ENCODE results near the gene FPR3.
"Not testable (repeated sequence)": the region's sequence is repeated elsewhere in the genome, so short reads cannot be mapped to it uniquely, and the experiment has no call there.

Gene FPR3

GRCh38 chr19:51789061-51789795, 5.7 kb upstream of the FPR3 start:
- no peaks in the 10 kb centered on the region for H3K36me3 Mint-ChIP-seq (ENCODE audit: insufficient read depth)
- H3K27ac Mint-ChIP-seq: no peak overlapping the region
- no peaks in the 10 kb centered on the region for H3K4me1 Mint-ChIP-seq (ENCODE audit: low read depth in 2 of 2)
- no peak for ATAC-seq (replicated peaks)
- no peak for DNase-seq
- H3K9me3 Mint-ChIP-seq: peaks cover 4 to 8% of the 10 kb centered on the region in 2 donors
- peaks cover 0 to 8% of the 10 kb centered on the region in 2 donors for H3K27me3 Mint-ChIP-seq
- H3K4me3 Mint-ChIP-seq: no peak overlapping the region

GRCh38 chr19:51792932-51793331, 2.0 kb upstream of the FPR3 start:
- no peaks in the 10 kb centered on the region for H3K4me1 Mint-ChIP-seq (ENCODE audit: low read depth in 2 of 2)

GRCh38 chr19:51793994-51794393, 963 bp upstream of the FPR3 start:
- Mint-ChIP-seq H3K36me3 (ENCODE audit: insufficient read depth) (no peaks in the 10 kb centered on the region), H3K27ac (no peak overlapping the region), H3K27me3 (peaks cover 0 to 25% of the 10 kb centered on the region in 2 donors), H3K4me3 (no peak overlapping the region), H3K9me3 (peaks cover 9 to 25% of the 10 kb centered on the region in 2 donors), H3K4me1 (ENCODE audit: low read depth in 2 of 2) (no peaks in the 10 kb centered on the region)
- ATAC-seq (replicated peaks) (no peak), DNase-seq (no peak)

More at GRCh38 chr19:51792932-51793331, 2.0 kb upstream of the FPR3 start:
- ATAC-seq (replicated peaks) (no peak), DNase-seq (no peak)
- no peaks in the 10 kb centered on the region for H3K36me3 Mint-ChIP-seq (ENCODE audit: insufficient read depth)
- H3K4me3 Mint-ChIP-seq: no peak overlapping the region
- H3K27me3 Mint-ChIP-seq: peaks cover 0 to 21% of the 10 kb centered on the region in 2 donors
- H3K9me3 Mint-ChIP-seq: peaks cover 8 to 25% of the 10 kb centered on the region in 2 donors
- no peak overlapping the region for H3K27ac Mint-ChIP-seq

GRCh38 chr19:51796195-51796679, 1.3 kb downstream of the FPR3 start:
- Mint-ChIP-seq H3K36me3 (ENCODE audit: insufficient read depth) (no peaks in the 10 kb centered on the region), H3K27ac (no peak overlapping the region), H3K9me3 (peaks cover 10 to 38% of the 10 kb centered on the region in 2 donors), H3K4me3 (no peak overlapping the region), H3K4me1 (ENCODE audit: low read depth in 2 of 2) (no peaks in the 10 kb centered on the region), H3K27me3 (peaks cover 9 to 25% of the 10 kb centered on the region in 2 donors)
- no peak for DNase-seq
- no peak for ATAC-seq (replicated peaks)

GRCh38 chr19:51797480-51797879, 2.5 kb downstream of the FPR3 start:
- Mint-ChIP-seq H3K27ac (no peak overlapping the region), H3K27me3 (peaks cover 9 to 16% of the 10 kb centered on the region in 2 donors), H3K4me1 (ENCODE audit: low read depth in 2 of 2) (no peaks in the 10 kb centered on the region), H3K36me3 (ENCODE audit: insufficient read depth) (no peaks in the 10 kb centered on the region), H3K9me3 (peaks cover 6 to 30% of the 10 kb centered on the region in 2 donors), H3K4me3 (no peak overlapping the region)
- ATAC-seq (replicated peaks) (no peak), DNase-seq (no peak)

- H3K27ac Mint-ChIP-seq: no peak overlapping the region
- H3K36me3 Mint-ChIP-seq (ENCODE audit: insufficient read depth): no peaks in the 10 kb centered on the region
- no peak for DNase-seq
- no peak for ATAC-seq (replicated peaks)
- no peaks in the 10 kb centered on the region for H3K4me1 Mint-ChIP-seq (ENCODE audit: low read depth in 2 of 2)
- peaks cover 9 to 16% of the 10 kb centered on the region in 2 donors for H3K27me3 Mint-ChIP-seq
- no peak overlapping the region for H3K4me3 Mint-ChIP-seq
- peaks cover 6 to 30% of the 10 kb centered on the region in 2 donors for H3K9me3 Mint-ChIP-seq
Measured at GRCh38 chr19:51798062-51798461, 3.1 kb downstream of the FPR3 start.

GRCh38 chr19:51799034-51799773, 4.2 kb downstream of the FPR3 start:
- Mint-ChIP-seq H3K36me3 (ENCODE audit: insufficient read depth) (no peaks in the 10 kb centered on the region), H3K4me1 (ENCODE audit: low read depth in 2 of 2) (no peaks in the 10 kb centered on the region), H3K27ac (no peak overlapping the region), H3K27me3 (peaks cover 9 to 16% of the 10 kb centered on the region in 2 donors), H3K4me3 (no peak overlapping the region), H3K9me3 (peaks cover 8 to 30% of the 10 kb centered on the region in 2 donors)
- ATAC-seq (replicated peaks): no peak
- DNase-seq: no peak

GRCh38 chr19:51799774-51800472, 5.0 kb downstream of the FPR3 start:
- Mint-ChIP-seq H3K27ac (no peak overlapping the region), H3K9me3 (peaks cover 8 to 30% of the 10 kb centered on the region in 2 donors), H3K36me3 (ENCODE audit: insufficient read depth) (no peaks in the 10 kb centered on the region), H3K27me3 (peaks cover 9 to 16% of the 10 kb centered on the region in 2 donors), H3K4me1 (ENCODE audit: low read depth in 2 of 2) (no peaks in the 10 kb centered on the region), H3K4me3 (no peak overlapping the region)
- DNase-seq (no peak), ATAC-seq (replicated peaks) (no peak)

- Mint-ChIP-seq H3K27me3 (peaks cover 9 to 16% of the 10 kb centered on the region in 2 donors), H3K4me1 (ENCODE audit: low read depth in 2 of 2) (no peaks in the 10 kb centered on the region), H3K36me3 (ENCODE audit: insufficient read depth) (no peaks in the 10 kb centered on the region), H3K27ac (no peak overlapping the region), H3K4me3 (no peak overlapping the region), H3K9me3 (peaks cover 8 to 29% of the 10 kb centered on the region in 2 donors)
- ATAC-seq (replicated peaks) (no peak), DNase-seq (no peak)
Measured at GRCh38 chr19:51800473-51801244, 5.7 kb downstream of the FPR3 start.

GRCh38 chr19:51802775-51803174, 7.8 kb downstream of the FPR3 start:
- Mint-ChIP-seq H3K4me3 (no peak overlapping the region), H3K4me1 (ENCODE audit: low read depth in 2 of 2) (no peaks in the 10 kb centered on the region), H3K36me3 (ENCODE audit: insufficient read depth) (no peaks in the 10 kb centered on the region), H3K27me3 (peaks cover 4 to 9% of the 10 kb centered on the region in 2 donors), H3K9me3 (peaks cover 9 to 13% of the 10 kb centered on the region in 2 donors), H3K27ac (no peak overlapping the region)
- ATAC-seq (replicated peaks) (no peak), DNase-seq (no peak)

GRCh38 chr19:51803519-51803918, 8.6 kb downstream of the FPR3 start:
- H3K4me1 Mint-ChIP-seq (ENCODE audit: low read depth in 2 of 2): no peaks in the 10 kb centered on the region
- DNase-seq (no peak), ATAC-seq (replicated peaks) (no peak)
- H3K9me3 Mint-ChIP-seq: peaks cover 8 to 13% of the 10 kb centered on the region in 2 donors
- H3K36me3 Mint-ChIP-seq (ENCODE audit: insufficient read depth): no peaks in the 10 kb centered on the region
- H3K27ac Mint-ChIP-seq: no peak overlapping the region
- peaks cover 0 to 9% of the 10 kb centered on the region in 2 donors for H3K27me3 Mint-ChIP-seq
- H3K4me3 Mint-ChIP-seq: no peak overlapping the region

GRCh38 chr19:51803967-51804366, 9.0 kb downstream of the FPR3 start:
- Mint-ChIP-seq H3K4me1 (ENCODE audit: low read depth in 2 of 2) (no peaks in the 10 kb centered on the region), H3K9me3 (peaks cover 8 to 13% of the 10 kb centered on the region in 2 donors), H3K4me3 (no peak overlapping the region), H3K27ac (no peak overlapping the region), H3K36me3 (ENCODE audit: insufficient read depth) (no peaks in the 10 kb centered on the region), H3K27me3 (peaks cover 0 to 9% of the 10 kb centered on the region in 2 donors)
- ATAC-seq (replicated peaks) (no peak), DNase-seq (no peak)

GRCh38 chr19:51804789-51805188, 9.8 kb downstream of the FPR3 start:
- not testable (repeated sequence) for H3K4me1 Mint-ChIP-seq (ENCODE audit: low read depth in 2 of 2); H3K4me3 Mint-ChIP-seq; H3K27me3 Mint-ChIP-seq; H3K36me3 Mint-ChIP-seq (ENCODE audit: insufficient read depth); H3K9me3 Mint-ChIP-seq; DNase-seq; H3K27ac Mint-ChIP-seq; ATAC-seq (replicated peaks)

All from effector memory CD8-positive, alpha-beta T cell (primary cell).